ENCODE results near the gene GUCA1A. TPM values are rescaled to one million over a fixed set of nuclear protein-coding genes. Genes with fewer than 3 reads are reported as not detected.

The GUCA1A gene
- total and polyA plus RNA-seq, 2 of the 4 experiments (the other 2 are of a cell fraction), result 0.18 to 0.32 TPM

- Histone ChIP-seq H3K4me2 (ENCODE audit: low read depth, low read length) (peak overlapping the region; percentile 83), H2BK20ac (ENCODE audit: low read depth, low read length) (peak overlapping the region; percentile 67), H2BK120ac (ENCODE audit: low read depth, low read length) (peak overlapping the region; percentile 93), H4K20me1 (ENCODE audit: insufficient read depth, low read length) (no peaks in the 10 kb centered on the region), H3K4me1 (ENCODE audit: control insufficient read depth, insufficient read depth, low read length) (peaks cover 24% of the 10 kb centered on the region), H3K9me1 (ENCODE audit: insufficient read depth, low read length) (peaks cover 29% of the 10 kb centered on the region), H3K36me3 (ENCODE audit: control insufficient read depth, insufficient read depth, low read length) (no peaks in the 10 kb centered on the region), H3K79me1 (ENCODE audit: low read depth in 1 of 2, low read length in 2 of 2) (peaks cover 0 to 59% of the 10 kb centered on the region in 2 experiments; a peak in 2 of 4 replicates), H3K9ac (ENCODE audit: low read depth, low read length) (peak overlapping the region; percentile 86; the same call in 1 of the 2 replicates), H2BK15ac (ENCODE audit: low read depth, low read length) (peak overlapping the region; percentile 88; the same call in 2 of the 3 replicates), H3K9me3 (ENCODE audit: control insufficient read depth, insufficient read depth, low read length) (no peaks in the 10 kb centered on the region), H2AFZ (replicated peaks; ENCODE audit: low read length, poor library complexity) (peak overlapping the region; percentile 94), H3K18ac (ENCODE audit: low read depth, low read length) (no peak overlapping the region), H3K14ac (replicated peaks; ENCODE audit: low read depth, low read length) (peak overlapping the region; percentile 98), H4K8ac (ENCODE audit: low read depth in 2 of 2, low read length in 2 of 2) (peak overlapping the region; percentile 95 to 98), H3K56ac (ENCODE audit: extremely low read depth, insufficient read depth, low read length) (peak overlapping the region; percentile 73; the same call in 1 of the 2 replicates), H2AK9ac (replicated peaks; ENCODE audit: low read depth, low read length, poor library complexity) (peak overlapping the region; percentile 99), H3K23ac (ENCODE audit: low read depth, low read length) (peak overlapping the region; percentile 95; the same call in 1 of the 2 replicates), H3K27ac (ENCODE audit: insufficient read depth, low read length) (peak overlapping the region; percentile 95), H3K27me3 (ENCODE audit: control insufficient read depth, insufficient read depth, low read length) (no peaks in the 10 kb centered on the region), H2AK5ac (ENCODE audit: low read depth, low read length) (peak overlapping the region; percentile 99), H2BK5ac (ENCODE audit: low read depth, low read length, poor library complexity, severe bottlenecking) (peak overlapping the region; percentile 90), H3K4ac (ENCODE audit: low read depth, low read length) (peak overlapping the region; percentile 98), H4K91ac (ENCODE audit: insufficient read depth, low read depth, low read length) (peak overlapping the region; percentile 98), H4K5ac (ENCODE audit: low read depth, low read length) (peak overlapping the region; percentile 81), H3K4me3 (ENCODE audit: insufficient read depth, low read depth, low read length) (no peak overlapping the region)
- TF ChIP-seq RCOR1 (IDR thresholded peaks at IDR 0.05; ENCODE audit: insufficient replicate concordance, low read length), result no peak
- TF ChIP-seq CHD1 (IDR thresholded peaks at IDR 0.05; ENCODE audit: low read depth, low read length), result no peak
- no peak for TF ChIP-seq MAFK (IDR thresholded peaks at IDR 0.05; ENCODE audit: low read depth, low read length)
- 0 out of 2 replicates have a peak, but pooled peaks have one; percentile 5 for TF ChIP-seq CEBPB (IDR thresholded peaks at IDR 0.05; ENCODE audit: low read depth, low read length)
- no peak for TF ChIP-seq MXI1 (IDR thresholded peaks at IDR 0.05; ENCODE audit: borderline replicate concordance, low read depth, low read length)
- no TSS peak for BruUV-seq (replicated peaks)
- no peak for DNase-seq
- 83% methylated on average over 5 of the region's 9 CpGs; no CpG with 5 or more reads in 1 of the 2 experiments for WGBS, 2 experiments (ENCODE audit: extremely low coverage in 2 of 2, insufficient read length in 1 of 2)
- ChIA-PET POLR2A (ENCODE audit: unreplicated experiment) (interaction anchor here (0.7 kb wide), 1 partner anchor 8 kb away, joined by 5 read pairs; no protein-coding TSS in a partner anchor), CTCF (no interaction called here)
- no peak for ATAC-seq (ENCODE audit: low read depth)
- in situ Hi-C loops (cut with MboI; ENCODE audit: low sequenced_read_pairs) (no loop called here), intact Hi-C loops (cut with micrococcal nuclease) (no loop called here), dilution Hi-C loops (cut with HindIII; ENCODE audit: low sequenced_read_pairs, unreplicated experiment) (no loop called here)
These were observed 32.2 kb upstream of the GUCA1A start for GRCh38 chr6:42140756-42141602.

Data from IMR-90 (cell line).